HG03558 (cell line): ENCODE measurements around the gene TTC39A.

Source experiments
- ATAC-seq: cut with Tn5 transposase; IDR thresholded peaks from one replicate; pipeline ENCODE4 v1.9.1; 2021; ENCODE audit warnings: moderate number of reproducible peaks; ENCODE audit not compliant: unreplicated experiment; ENCODE audit errors: extremely low read depth

TTC39A gene

GRCh38 chr1:51330331-51331201, at the start of gene TTC39A:
Gene TTC39A (minus strand): TSS chr1:51330562. CDS start chr1:51330477, 85 bp downstream.
- no peak for ATAC-seq

GRCh38 chr1:51378871-51379270, 48.5 kb upstream of the TTC39A start:
- ATAC-seq: no peak

GRCh38 chr1:51373898-51374297, 43.5 kb upstream of the TTC39A start:
- ATAC-seq: no peak

GRCh38 chr1:51372561-51372960, 42.2 kb upstream of the TTC39A start:
- ATAC-seq: no peak

- no peak for ATAC-seq
Observed at GRCh38 chr1:51369171-51369570, 38.8 kb upstream of the TTC39A start.

- no peak for ATAC-seq
Observed at GRCh38 chr1:51365774-51366173, 35.4 kb upstream of the TTC39A start.

GRCh38 chr1:51359879-51360278, 29.5 kb upstream of the TTC39A start:
- ATAC-seq: no peak

GRCh38 chr1:51355382-51355781, 25.0 kb upstream of the TTC39A start:
- no peak for ATAC-seq

GRCh38 chr1:51354416-51354815, 24.1 kb upstream of the TTC39A start:
- ATAC-seq: no peak

GRCh38 chr1:51351907-51352306, 21.5 kb upstream of the TTC39A start:
- ATAC-seq: no peak

GRCh38 chr1:51349862-51350261, 19.5 kb upstream of the TTC39A start:
- ATAC-seq: no peak

- no peak for ATAC-seq
Observed at GRCh38 chr1:51348147-51348527, 17.8 kb upstream of the TTC39A start.

GRCh38 chr1:51347398-51348146, 17.2 kb upstream of the TTC39A start:
- ATAC-seq: no peak

- no peak for ATAC-seq
Observed at GRCh38 chr1:51346086-51346942, 16.0 kb upstream of the TTC39A start.

GRCh38 chr1:51345300-51345687, 14.9 kb upstream of the TTC39A start:
- no peak for ATAC-seq

- ATAC-seq: no peak
Observed at GRCh38 chr1:51344602-51345299, 14.4 kb upstream of the TTC39A start.

- no peak for ATAC-seq
Observed at GRCh38 chr1:51344276-51344601, 13.9 kb upstream of the TTC39A start.

- no peak for ATAC-seq
Observed at GRCh38 chr1:51343624-51344023, 13.3 kb upstream of the TTC39A start.

GRCh38 chr1:51342591-51343206, 12.3 kb upstream of the TTC39A start:
- ATAC-seq: no peak
